COR-L47 (cell line): Measurements from ENCODE around the gene GNG12.
"Not testable (repeated sequence)": the region's sequence is repeated elsewhere in the genome, so short reads cannot be mapped to it uniquely, and the experiment has no call there.

ENCODE experiments used
- DNase-seq: peaks from one replicate; lab custom pipeline; 2025; lab: John Stamatoyannopoulos, UW

Gene GNG12

DNA sequence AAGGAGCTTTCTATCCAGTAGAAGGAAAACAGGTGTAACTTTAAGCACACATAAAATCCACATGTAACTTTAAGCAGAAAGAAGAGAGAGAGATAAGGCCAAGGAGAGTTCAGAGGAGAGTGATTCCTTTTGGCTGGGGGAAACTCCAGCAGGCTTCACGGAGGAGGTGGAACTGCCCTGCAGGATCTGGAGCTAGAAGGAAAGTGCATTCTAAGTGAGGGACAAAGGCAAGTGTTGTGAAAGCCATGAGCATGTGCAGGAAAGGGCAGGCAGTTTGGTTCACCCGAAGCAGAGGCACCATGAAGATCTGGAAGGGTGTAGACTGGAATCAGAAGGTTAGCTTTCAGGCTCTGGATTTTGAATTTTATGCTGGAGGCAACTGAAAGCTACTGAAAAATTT lies 101.9 kb downstream of the GNG12 start:
- no peak for DNase-seq

DNA sequence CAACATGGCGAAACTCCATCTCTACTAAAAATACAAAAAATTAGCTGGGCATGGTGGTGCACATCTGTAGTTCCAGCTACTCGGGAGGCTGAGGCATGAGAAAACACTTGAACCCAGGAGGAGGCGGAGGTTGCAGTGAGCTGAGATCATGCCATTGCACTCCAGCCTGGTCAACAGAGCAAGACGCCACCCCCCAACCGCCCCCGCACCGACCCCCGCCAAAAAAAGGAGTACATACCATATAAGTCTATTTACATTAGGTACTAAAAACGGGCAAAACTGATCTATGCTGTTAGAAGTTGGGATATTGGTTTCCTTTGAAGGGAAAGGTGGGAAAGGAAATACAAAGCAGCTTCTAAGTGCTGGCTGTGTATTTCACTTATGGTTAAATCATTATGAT lies 103.0 kb downstream of the GNG12 start:
- not testable (repeated sequence) for DNase-seq

DNA sequence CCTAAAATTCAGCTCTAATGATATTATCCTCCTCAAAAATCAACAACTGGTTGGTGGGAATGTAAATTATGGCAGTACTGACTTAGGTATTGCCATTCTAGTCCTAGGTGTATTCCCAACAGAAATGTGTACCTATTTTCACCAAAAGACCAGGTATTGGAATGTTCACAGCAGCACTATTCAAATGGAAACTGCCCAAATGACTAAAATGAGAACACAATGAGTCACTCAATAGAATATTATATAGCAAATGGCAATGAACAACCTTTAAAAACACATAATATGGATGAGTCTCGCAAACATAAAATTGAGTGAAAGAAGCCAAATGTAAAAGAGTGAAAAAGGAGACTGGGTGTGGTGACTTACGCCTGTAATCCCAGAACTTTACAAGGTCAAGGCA lies 103.4 kb downstream of the GNG12 start:
- DNase-seq = no peak

DNA sequence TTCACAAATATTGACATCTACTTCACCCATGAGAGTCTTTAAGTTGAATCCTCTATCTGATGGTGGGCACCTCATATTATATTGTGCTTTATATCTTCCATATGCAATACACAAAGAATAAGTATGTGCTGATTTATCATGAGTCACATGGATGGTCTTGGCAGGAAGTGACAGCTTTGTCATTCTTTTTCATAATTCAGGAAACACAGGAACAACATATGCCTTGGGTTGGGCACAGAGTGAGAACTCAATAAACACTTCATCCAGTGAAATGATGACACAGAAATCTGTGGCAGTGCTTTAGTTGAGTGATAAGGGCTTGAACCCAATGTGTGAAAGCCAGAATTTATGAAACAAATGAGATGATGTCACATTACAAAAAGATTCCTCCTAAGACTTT lies 107.0 kb downstream of the GNG12 start:
- DNase-seq = no peak

DNA sequence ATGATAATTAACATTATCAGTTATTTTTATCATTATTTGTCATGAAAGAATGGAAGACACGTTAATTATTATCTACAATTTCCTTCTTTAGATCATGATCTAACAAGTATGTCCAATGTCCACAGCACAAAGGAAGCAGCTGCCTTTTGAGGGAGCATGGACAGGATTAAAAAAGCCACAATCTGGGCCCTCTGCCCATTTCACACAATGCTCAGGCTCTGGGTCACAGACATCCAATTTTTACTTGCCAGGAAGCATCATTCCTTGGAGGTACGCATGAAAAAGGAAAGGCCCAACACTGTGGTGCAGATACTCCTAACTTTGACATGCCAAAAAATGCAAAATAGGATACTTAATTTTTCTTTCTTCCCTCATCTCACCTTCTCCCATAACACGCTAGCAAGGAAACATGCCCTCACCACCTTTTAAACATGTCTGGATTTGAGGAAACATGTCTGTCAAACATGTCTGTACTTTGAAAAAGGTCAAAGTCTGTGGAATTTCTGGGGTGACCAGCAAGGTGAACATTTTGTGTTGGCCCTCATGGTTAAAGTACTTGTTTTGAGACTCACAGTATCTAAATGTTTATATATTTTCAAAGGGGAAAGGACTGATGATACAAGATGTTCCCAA lies 108.2 kb downstream of the GNG12 start:
- peak; percentile 68 for DNase-seq

DNA sequence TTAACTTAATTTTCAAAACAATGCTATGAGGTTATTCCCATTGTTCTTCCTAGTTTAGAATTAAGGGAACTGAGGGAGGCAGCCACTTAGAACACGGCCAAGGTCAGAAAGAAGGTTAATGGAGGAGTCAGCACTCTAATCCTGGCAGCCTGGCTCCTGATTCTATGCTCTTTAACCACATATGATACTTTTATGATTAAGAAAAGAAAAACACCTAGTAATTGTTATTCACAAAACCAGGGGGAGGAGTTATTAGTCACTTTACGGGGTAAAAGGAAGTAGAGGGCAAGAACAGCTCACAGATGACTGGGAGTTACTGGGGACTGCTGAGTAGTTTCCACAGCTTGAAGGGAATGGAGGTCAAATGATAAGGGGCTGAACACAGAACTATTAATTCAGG lies 109.6 kb downstream of the GNG12 start:
- DNase-seq = no peak

DNA sequence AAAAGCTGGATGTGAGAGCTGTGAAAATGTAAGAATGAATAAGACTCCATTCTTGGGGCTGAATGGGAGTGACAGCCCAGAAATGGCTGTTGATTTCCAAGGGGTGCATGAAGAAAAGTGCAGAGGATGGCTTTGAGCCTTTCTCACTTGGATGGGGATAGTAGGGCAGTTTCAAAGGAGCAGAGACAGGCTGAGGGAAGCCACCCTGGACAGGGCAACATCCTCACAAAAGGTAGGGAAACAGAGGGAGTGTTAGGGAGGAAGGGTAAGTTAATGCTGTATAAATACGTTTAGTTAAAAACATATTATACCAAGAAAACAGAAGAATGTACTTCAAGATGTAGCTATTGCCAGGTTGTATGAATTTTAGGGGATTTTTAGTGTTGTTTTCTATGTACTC lies 110.1 kb downstream of the GNG12 start:
- no peak for DNase-seq

DNA sequence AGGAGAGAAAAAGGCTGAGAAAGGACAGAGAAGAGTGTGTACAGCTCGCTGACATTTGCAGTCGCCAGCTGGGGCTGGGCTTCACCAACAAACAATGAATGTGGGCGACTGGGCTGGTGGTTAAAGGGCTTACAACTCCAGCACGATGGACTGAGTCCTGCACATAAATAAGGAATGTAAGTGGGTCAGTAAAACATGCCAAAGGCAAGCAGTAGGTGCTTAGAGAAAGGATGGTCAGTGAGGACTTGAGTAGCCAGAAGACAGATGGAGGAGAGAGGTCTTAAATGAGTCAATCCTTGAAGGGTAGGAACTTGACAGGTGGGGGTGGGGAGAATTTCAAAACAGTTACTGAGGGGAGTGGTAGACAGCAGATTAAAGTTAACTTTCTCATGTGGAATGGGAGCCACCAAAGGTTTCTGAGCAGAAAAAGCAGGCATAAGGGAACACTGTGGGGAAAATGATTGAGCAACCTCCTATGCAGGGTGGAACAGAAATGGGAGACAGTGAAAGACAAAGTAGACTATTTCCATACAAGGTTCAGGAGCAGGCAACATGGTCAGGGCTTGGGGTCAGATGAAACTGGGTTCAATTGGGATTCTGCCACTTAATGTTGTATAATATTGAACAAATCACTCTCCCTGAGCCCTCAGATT lies 110.8 kb downstream of the GNG12 start:
- no peak for DNase-seq

DNA sequence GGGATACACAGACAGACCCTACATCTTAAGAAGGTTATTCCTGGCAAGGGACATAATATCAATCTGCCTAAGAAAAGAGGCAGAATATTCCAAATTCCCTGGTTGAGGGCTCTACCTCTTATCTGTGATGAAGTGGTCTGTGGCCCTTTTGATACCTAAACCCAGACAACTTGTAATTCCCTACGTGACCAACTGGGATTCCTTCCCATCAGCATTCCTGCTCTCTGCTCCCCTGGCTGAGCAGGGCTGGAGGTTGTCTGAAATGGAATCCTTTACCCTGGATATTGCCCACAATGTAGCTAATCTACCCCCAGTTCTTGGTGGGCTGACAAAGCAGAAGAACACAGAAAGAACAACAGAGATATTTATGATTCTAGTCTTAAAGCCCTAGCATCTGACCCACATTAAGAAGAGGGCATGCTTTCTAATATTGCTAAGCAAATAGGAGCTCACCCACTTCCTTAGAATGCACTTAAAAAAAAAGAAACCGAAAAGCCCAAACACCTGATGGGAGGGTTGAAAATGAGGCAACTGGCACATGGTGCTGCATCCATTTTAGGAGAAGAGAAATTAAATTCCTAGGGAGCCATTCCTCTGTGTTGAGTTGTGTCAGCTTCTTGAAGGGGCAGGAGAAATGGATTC lies 111.5 kb downstream of the GNG12 start:
- no peak for DNase-seq

DNA sequence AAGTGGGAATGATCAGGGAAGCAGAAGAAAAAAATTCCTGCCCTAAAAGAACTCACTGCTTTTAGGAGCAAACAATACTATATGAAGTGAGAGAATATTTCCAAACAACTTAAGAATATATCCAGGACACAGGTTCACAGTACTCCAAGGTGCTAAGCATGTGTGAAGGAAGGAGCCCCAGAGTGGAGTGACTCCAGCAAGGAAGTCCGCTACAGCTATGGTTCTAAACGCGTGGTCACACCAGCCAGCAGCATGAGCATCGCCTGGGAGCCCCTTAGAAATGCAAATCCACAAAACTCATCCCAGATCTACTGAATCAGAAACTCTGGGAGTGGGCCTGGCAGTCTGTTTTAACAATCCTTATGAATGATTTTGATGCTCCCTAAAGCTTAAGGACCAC lies 112.2 kb downstream of the GNG12 start:
- DNase-seq = no peak

DNA sequence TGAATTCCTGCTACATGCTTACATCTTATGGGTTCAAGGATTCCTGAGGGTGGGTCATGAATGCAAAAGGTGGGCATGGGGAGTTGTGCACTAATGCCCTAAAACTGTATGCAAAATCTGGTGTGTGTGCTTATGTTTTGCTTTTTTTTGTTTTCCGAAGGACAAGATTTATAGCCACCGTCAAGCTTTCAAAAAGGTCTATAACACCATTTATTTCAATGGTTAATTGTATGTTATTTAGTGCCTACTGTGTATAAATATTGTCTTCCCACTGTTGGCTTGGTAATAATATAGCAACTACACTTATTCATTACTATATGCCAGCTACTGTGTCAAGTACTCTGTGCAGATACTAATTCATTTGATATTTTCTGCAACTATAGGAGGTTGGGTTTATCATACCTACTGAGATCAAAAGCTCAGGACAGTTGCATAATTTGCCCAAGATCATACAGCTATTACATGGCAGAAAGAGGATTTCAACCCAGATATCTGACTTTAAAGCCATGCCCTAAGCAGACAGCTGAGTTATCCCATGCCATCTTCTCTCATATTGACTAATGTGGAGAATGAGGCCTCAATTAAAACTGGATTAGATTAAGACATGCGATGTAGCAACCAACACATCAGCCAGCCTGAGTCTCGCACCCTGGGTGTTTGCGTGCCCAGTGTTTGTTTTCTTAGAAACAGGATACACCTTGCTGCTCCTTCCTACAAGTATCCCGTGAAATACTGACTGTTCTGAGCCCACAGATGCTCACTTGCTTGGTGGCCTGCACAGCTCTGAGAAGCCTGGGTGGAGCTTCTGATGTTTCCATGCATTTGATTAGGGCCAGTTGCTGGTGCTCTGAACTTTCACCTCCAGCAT lies 113.7 kb downstream of the GNG12 start:
- peak; percentile 52 for DNase-seq

DNA sequence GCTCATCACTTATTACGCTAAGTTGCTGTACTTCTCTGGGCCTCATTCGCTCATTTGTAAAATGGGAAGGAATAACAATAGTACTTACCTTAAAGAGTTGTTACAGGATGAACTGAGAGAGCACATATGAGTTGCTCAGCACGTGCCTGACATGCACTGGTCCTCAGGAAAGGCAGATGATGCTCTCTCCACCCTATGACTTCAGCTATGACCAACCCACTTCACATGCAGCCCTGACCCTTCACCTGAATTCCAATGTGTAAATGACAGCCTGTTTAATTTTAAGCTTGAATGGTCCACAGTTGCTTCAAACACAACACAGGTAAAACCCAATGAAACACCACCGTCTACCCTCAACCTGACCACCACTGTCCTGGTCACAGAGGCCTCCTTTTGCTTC lies 115.4 kb downstream of the GNG12 start:
- no peak for DNase-seq

DNA sequence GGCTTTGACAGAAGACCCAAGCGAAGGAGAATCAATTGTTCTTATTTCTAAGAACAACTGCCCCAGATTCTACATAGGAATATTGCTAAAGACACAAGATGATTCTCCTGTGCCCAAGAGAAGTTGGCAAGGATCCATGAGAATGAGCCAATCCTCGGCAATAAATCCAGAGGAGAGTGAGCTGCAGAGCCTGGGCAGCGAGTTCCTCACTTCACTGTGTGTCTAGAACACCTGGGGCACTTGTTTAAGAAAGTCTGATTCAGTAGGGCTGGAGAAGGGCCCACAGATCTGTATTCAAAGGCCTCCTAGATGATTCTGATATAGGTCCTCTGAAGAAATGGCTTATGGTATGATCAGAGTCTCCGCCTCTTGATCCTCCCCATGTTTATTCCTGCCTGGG lies 116.5 kb downstream of the GNG12 start:
- DNase-seq = peak; percentile 33

DNA sequence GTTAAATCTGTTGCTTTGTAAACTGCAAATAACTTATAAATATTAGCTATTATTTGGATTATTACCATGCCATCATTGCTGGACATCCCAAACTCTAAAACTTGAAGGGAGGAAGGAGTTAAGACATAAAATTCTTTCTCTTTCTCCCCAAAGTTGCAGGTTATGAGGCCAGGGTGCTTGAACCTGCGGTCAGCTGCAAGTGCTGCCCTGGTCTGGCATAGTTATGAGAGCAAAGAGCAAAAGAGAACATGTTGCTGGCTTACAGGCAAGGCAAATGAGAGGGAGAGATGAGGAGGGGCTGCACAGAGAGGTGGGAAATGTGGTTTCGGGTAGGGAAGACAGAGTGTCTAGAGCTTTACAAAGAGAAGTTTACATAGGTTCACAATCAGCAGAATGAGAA lies 117.4 kb downstream of the GNG12 start:
- DNase-seq = no peak

DNA sequence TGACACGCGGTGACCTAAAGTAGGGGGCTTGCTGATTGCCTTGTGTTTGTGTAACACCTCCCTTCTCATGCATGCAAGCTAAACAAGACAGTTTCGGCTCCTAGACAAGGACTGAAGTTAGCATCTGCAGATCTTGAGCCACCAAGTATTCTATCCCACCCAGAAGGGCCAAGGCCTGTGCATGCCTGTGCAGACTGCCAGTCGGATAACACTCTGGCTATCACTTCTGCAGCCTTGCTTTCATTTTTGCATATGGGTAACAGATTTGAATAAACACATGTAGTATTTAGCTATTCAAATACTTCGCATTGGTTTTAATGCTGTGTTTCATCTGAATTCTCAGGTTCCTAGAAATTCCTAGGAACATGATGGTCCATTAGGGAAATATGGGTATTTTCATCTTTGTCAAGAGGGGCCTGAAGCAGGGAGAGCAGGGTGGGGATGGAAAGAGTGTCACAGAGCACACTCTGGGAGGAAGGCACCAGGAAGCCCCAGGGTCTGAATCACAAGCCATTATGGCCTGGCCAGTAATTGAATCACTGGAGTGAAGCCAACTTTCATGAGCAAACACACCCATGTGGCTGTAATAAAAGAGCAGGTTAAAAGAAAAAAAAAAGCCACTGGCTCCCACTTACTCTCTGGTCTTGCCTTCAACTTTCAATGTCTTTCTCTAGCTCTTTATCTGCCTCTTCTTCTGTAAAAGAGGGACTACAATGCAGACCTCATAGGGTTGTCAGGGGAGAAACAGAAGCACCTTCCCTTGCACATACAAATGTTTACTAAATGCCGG lies 120.0 kb downstream of the GNG12 start:
- peak; percentile 93 for DNase-seq

DNA sequence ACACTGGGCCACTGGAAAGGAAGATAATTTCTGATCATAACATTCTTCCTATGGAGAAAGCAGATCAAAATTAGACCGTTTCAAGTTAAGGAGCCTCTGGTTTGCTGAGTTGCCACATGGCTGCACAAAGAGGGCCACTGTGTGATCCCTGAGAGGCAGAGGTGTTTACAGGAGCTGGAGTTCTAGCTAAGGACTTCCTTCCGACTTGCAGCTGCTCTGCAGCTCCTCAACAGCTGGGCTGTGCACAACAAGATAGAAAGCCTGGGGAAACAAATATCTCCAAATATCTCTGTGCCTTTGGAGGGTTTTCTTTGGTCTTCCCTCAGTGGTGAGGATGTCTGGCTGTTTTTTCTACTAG lies 121.4 kb downstream of the GNG12 start:
- DNase-seq = no peak

DNA sequence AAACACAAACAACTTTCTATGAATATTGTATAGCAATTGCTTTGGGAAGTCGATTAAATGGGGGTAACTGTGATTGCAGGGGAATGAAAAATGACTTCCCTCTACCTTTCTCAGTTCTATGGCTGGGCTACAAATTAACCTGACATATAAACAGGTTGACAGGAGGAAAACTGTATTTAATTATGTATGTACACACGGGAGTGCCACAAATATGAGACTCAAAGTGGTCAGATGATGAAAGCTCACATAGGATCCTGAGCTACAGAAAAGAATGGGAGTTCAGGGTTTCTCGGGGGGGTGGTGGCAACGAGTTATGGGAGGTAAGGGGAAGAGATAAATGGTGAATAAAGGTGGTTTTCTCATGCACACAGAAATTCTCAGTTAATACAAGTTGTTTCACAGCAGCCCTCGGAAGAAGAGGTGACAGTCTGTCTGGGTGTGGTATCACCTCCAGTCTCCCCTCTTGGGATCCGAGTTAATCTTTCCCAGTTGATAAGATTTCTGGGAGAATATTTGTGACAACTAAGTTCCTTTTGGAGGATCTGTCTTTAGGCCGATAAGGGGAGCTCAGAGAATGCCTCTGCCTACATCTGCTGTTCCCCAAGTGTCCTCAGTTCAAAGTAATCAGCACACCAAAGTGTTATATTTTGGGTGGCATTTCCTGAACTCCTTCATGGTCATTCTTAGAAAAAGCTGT lies 122.0 kb downstream of the GNG12 start:
- peak; percentile 14 for DNase-seq

DNA sequence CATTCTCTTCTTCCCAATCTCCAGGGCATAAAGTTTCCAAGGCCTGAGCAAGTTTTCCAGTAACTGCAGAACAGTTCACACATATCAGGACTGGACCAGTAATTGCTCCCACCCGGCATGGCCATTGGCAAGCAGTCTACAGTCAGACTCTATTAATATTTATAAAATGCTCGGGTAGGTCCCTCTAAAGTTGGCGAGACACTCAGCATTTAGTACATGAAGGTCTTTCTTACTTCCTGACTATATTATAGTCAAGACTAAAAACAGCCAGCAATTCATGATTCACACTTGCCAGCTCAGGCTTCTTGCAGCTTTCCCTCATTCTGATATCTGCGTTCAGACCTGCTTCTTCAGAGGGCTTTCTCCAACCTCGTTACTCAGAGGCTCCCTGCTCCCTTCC lies 122.8 kb downstream of the GNG12 start:
- DNase-seq = no peak

DNA sequence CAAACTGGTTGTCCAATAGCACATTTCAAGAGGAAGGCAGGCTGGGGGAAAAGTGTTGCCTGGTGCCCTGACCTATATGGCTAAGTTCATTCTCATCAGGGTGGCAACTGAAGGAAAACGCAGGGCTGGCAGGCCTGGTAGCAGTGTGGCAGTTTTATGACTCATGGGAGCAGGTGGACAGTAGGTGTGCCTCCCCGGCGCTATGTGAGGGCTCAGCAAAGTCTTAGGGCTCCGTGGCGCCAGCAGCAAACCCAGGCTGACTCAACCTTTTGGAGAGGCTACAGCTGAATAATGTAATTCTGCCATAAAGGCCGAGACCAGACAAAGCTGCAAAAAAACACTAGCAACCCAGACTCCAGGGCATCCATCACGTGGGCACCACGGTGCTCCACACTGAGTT lies 124.7 kb downstream of the GNG12 start:
- no peak for DNase-seq

DNA sequence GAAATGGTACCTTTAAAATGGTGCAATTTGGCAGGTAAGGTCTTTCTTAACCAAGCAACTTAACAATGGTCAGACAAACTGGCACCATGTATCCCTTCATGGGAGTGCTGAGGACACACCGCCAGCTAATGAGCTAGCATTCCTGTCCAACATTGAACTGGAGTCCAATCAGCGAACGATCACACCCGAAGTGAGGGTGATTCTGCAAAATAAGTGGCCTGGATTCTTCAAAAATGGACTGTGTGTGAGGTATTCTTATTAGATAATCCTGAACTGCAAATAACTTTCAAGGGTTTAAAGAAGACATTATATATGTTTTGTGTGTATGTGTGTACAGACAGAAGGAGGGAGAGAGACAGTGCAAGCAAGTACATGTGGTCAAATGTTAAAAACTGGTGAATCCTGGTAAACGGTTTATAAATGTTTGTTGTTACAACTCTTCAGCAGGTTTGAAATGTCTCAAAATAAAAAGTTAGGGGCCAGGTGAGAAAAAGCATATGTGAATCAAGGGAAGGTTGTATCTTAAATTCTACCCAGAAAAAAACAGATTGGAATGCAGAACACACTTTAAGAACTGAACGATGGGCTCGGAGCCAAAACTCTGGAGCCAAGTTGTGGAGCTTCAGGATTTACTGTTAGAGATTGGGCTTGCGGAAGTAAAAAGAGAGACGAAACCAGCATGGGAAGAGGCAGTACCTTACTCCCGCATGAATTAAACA lies 127.4 kb downstream of the GNG12 start:
- no peak for DNase-seq

DNA sequence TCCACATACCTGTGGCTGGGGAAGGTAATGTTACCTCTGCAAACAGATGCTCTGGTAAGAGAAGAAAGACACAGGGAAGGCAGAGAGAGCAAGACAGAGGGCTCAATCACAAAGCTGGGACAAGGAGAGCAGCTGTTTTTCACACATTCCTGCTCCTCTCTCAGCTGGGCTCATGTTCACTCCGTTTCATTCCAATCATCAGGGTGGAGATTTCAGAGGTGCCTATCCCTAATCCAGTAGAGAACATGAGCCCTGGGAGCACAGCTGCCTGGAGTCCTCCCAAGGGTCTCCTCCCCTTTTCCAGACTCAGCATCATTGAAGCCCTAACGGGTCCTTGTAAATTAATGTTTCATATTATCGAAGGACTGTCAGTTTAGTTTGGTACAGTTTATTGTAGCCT lies 128.9 kb downstream of the GNG12 start:
- no peak for DNase-seq
